CMK (cell line): ENCODE data around the gene SPATA16.
"Not testable (repeated sequence)": the region's sequence is repeated elsewhere in the genome, so short reads cannot be mapped to it uniquely, and the experiment has no call there.

Experiments used
- DNase-seq: peaks from one replicate; pipeline ENCODE4 v3.0.0-alpha.2; 2010; ENCODE audit warnings: low read depth

SPATA16 gene

GRCh38 chr3:173140986-173141385, at the start of gene SPATA16:
Gene SPATA16 (minus strand): TSS chr3:173141235. CDS start chr3:173117731, 23,504 bp downstream.
- DNase-seq: no peak

DNA sequence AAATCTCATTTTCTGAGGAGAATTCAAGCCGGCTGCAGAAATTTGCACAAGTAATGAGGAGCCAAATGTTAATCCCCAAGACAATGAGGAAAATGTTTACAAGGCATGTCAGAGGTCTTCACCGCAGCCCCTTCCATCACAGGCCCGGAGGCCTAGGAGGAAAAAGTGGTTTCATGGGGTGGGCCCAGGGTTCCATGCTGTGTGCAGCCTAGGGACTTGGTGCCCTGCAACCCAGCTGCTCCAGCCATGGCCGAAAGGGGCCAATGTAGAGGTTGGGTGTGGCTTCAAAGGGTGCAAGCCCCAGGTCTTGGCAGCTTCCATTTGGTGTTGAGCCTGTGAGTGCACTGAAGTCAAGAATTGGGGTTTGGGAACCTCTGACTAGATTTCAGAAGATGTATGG, 42.0 kb upstream of the SPATA16 start:
- not testable (repeated sequence) for DNase-seq

DNA sequence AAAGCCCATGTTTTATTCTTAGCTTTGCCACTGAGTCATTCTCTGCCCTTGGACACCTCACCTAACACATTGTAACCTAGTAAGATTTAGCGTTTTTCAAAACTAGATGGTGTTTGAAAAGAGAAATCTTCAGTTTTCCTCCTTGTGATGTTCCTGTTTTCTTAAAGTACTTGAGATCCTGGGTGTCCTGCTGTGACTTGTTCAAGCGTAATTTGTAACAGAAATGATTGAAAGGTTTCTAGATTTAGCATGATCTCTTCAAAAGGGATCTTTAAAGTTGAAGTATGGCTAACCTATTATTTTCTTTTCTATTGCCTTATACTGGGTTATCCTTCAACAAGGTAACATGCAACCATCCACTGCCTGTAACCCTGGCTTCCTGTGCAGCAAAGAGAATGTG, 32.6 kb upstream of the SPATA16 start:
- no peak for DNase-seq

DNA sequence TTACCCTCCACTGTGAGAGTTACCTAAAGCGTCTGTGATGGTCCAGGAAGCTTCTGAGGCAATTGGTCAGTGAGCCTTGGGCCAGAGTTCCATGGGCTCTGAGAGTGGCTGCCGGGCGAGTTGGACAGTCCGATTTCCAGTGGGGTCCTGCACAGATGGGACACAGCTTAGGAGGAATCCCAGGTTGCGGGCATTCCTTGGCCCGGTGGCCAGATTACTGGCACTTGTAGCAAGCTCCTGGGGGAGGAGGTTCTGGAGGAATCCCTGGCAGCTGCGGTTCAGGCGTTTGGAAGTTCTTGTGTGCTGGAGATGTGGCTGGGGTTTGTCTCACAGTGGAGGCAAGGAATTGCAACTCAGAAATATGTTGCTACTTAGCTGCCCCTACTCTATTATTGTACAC, 18.1 kb upstream of the SPATA16 start:
- not testable (repeated sequence) for DNase-seq

DNA sequence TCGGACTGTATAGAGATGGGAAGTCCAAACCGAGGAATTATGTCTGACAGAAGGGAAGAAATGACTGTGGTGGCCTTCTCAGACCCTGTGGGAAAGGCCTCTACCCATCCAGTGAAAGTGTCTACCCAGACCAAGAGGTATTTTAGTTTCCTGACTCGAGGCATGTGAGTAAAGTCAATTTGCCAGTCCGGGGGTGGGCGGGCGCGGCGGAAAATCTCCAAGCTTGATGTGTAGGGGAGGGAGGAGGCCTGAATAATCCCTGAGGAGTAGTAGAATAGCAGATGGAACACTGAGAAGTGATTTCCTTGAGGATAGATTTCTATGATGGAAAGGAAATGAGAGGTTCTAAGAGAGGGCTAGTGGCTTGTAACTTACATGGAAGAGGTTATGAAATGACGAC, 15.5 kb upstream of the SPATA16 start:
- DNase-seq: not testable (repeated sequence)

DNA sequence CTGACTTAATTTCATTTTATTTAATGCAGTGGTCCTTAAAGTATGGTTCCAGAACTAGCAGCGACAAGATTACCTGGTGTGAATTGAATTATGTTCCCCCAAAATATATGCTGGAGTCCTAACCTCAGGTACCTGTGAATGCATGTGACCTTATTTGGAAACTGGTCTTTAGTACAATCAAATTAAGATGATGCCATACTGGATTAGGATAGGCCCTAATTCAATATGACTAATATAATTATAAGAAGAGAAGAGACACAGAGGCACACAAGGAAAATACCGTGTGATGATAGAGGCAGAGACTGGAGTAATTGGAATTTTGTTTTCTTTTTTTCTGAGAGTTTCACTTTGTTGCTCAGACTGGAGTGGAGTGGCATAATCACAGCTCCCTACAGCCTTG, 12.6 kb upstream of the SPATA16 start:
- no peak for DNase-seq

DNA sequence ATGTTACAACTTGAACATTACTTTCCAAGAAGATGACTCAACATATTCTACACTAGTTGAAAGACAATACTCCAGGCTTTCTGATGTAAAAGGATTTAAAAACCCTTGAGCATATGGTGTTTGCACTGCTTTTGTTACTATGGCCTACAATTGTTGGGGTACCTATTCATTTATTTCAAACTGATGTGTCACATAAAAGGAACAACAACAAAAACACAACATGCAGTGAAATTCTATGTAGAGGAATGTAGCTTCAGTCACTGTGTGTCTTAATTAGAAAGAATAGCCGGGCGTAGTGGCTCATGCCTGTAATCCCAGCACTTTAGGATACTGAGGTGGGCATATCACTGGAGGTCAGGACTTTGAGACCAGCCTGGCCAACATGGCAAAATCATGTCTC, 1.6 kb downstream of the SPATA16 start:
- DNase-seq: no peak

GRCh38 chr3:173138026-173138425, 3.0 kb downstream of the SPATA16 start:
- no peak for DNase-seq

- no peak for DNase-seq
Measured at GRCh38 chr3:173135059-173135458, 6.0 kb downstream of the SPATA16 start.

- DNase-seq: no peak
Measured at GRCh38 chr3:173128633-173129032, 12.4 kb downstream of the SPATA16 start.

GRCh38 chr3:173111321-173111720, 29.7 kb downstream of the SPATA16 start:
- no peak for DNase-seq

- no peak for DNase-seq
Measured at GRCh38 chr3:173109143-173109542, 31.9 kb downstream of the SPATA16 start.

- DNase-seq: no peak
Measured at GRCh38 chr3:173103469-173103868, 37.6 kb downstream of the SPATA16 start.

GRCh38 chr3:173098959-173099358, 42.1 kb downstream of the SPATA16 start:
- DNase-seq: no peak

GRCh38 chr3:173096994-173097785, 43.8 kb downstream of the SPATA16 start:
- no peak for DNase-seq

- no peak for DNase-seq
Measured at GRCh38 chr3:173096140-173096539, 44.9 kb downstream of the SPATA16 start.

DNA sequence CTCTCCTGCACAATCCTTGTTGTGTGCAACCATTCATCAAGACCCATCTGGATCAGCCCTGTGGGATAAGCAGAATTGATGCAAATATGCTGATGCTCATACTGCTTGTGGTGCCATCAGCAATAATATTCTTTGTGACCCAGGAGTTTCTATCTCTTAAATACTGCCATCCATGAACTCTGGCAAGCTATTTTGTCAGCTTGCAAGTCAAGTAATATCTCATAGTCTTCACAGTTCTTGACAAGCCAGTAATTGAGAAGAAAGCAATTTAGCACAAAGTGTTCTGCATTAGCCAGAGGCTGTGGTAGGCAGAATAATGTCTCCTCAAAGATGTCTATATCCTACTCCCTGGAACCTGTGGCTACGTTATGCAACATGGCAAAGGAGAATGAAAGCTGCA, 49.0 kb downstream of the SPATA16 start:
- DNase-seq: no peak

DNA sequence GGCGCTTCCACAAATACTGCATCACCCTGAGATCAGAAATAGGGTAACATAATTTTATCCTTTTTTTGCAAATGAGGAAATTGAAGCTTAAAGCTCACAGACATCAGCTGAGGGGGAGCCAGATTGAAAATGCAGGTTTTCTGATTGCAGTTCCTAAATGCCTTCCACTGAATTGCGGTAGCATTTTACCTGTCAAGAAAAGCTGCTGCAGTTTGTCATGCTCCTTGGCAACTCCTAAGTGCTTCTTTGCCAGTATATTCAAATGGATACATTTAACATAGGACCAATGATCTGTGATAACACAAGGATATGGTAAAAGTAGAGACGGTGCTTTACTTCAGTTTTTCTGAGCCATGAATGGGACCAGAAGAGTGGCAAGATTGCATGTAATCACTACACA, 50.5 kb downstream of the SPATA16 start:
- DNase-seq: no peak

GRCh38 chr3:173089283-173089682, 51.8 kb downstream of the SPATA16 start:
- no peak for DNase-seq

- no peak for DNase-seq
Measured at GRCh38 chr3:173078525-173078924, 62.5 kb downstream of the SPATA16 start.

GRCh38 chr3:173066044-173067004, 74.7 kb downstream of the SPATA16 start:
- peak; percentile 17 for DNase-seq

DNA sequence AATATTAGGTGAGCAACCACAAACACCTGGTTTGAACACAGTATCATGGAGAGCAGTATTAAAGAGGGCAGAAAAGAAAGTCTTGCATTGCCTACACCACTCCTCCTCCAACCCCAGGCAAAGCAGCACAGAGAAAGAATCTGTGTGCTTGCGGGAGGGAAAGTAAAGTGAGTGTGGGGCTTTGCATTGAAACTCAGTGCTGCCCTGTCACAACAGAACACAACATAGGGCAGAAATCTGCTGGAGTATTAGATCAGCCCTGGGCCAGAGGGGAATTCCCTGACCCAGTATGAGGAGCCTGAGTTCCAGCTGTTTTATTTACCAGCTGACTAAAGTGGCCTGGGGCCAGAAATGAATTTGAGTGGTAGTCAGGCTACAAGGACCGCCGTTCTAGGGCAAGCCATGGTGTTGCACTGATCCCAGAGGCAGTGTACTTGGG, 75.5 kb downstream of the SPATA16 start:
- no peak for DNase-seq

GRCh38 chr3:173064631-173065030, 76.4 kb downstream of the SPATA16 start:
- DNase-seq: no peak
